GM18498 (cell line): ENCODE data around the gene SPIB.
"Not testable (repeated sequence)": the region's sequence is repeated elsewhere in the genome, so short reads cannot be mapped to it uniquely, and the experiment has no call there.

Source experiments
- ATAC-seq: cut with Tn5 transposase; IDR thresholded peaks from one replicate; pipeline ENCODE4 v1.9.1; 2021; ENCODE audit warnings: mild to moderate bottlenecking, moderate library complexity; ENCODE audit not compliant: unreplicated experiment

The SPIB gene

GRCh38 chr19:50390295-50390694 is 28.4 kb upstream of the SPIB start:
- ATAC-seq = not testable (repeated sequence)

GRCh38 chr19:50390952-50391351 is 27.8 kb upstream of the SPIB start:
- ATAC-seq = not testable (repeated sequence)

GRCh38 chr19:50392759-50393158 is 26.0 kb upstream of the SPIB start:
- ATAC-seq = no peak

GRCh38 chr19:50393589-50393988 is 25.1 kb upstream of the SPIB start:
- ATAC-seq = no peak

- ATAC-seq = no peak
Observed at GRCh38 chr19:50394017-50394416, 24.7 kb upstream of the SPIB start.

- no peak for ATAC-seq
Observed at GRCh38 chr19:50398675-50399367, 19.9 kb upstream of the SPIB start.

- no peak for ATAC-seq
Observed at GRCh38 chr19:50399368-50399745, 19.4 kb upstream of the SPIB start.

- no peak for ATAC-seq
Observed at GRCh38 chr19:50401605-50402450, 16.9 kb upstream of the SPIB start.

GRCh38 chr19:50402544-50403301 is 16.0 kb upstream of the SPIB start:
- no peak for ATAC-seq

GRCh38 chr19:50406156-50406820 is 12.4 kb upstream of the SPIB start:
- no peak for ATAC-seq

- no peak for ATAC-seq
Observed at GRCh38 chr19:50406829-50407228, 11.9 kb upstream of the SPIB start.

GRCh38 chr19:50409347-50409746 is 9.4 kb upstream of the SPIB start:
- ATAC-seq = no peak

- no peak for ATAC-seq
Observed at GRCh38 chr19:50410109-50410508, 8.6 kb upstream of the SPIB start.

- ATAC-seq = no peak
Observed at GRCh38 chr19:50412419-50412818, 6.3 kb upstream of the SPIB start.

GRCh38 chr19:50413096-50413495 is 5.6 kb upstream of the SPIB start:
- no peak for ATAC-seq

- no peak for ATAC-seq
Observed at GRCh38 chr19:50413531-50413930, 5.2 kb upstream of the SPIB start.

GRCh38 chr19:50414864-50415660 is 3.7 kb upstream of the SPIB start:
- ATAC-seq = peak; percentile 35

GRCh38 chr19:50415661-50416033 is 3.1 kb upstream of the SPIB start:
- peak; percentile 57 for ATAC-seq

GRCh38 chr19:50416034-50416977 is 2.4 kb upstream of the SPIB start:
- ATAC-seq = no peak
